Measurements from ENCODE around the gene PLCB1.

Gene PLCB1

DNA sequence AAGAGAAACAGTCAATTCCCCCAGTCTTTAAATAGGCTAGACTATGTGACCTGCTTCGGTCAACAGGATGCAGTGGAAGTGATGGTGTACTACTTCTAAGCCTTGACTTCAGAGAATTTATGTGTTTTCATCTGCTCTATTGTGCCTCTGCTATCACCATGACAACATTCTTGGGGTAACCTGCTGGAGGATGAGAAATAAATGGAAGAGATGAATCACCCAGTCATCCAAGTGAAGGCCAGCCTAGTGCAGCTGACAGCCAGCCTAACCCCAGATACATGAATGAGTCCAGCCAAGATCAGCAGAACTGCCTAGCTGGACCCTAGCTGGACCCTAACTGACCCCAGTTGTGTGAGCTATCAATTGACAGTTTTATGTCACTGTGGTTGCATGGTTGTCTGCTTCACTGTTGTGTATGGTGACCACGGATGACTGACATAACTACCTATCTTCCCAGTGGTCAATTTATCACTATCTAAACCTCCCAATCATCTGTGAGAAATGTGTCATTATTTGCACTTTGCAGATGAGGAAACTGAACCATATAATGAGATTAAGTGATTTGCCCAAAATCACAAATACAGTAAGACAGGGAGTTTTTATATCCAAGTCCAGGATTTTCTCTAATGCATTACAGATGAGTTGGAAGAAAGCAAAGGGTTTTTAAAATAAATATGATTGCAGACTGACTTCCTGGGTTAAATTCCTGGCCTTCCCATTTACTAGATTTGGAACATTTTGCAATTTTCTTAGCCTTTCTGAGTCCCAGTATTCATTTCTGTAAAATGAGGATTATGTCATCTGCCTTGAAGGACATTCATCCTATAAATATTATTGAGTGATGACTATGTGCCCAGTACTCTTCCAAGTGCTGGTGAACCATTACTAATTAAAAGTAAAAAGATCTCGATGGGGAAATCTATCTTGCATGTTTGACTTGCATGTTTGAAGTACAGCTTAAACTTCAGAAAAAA lies 800.4 kb downstream of the PLCB1 start:
- no peak for FAIRE-seq
- DNase-seq (ENCODE audit: insufficient read length) = no peak
- TF ChIP-seq POLR2AphosphoS5 (IDR thresholded peaks at IDR 0.05; ENCODE audit: low read depth, low read length) (no peak), TAF1 (IDR thresholded peaks at IDR 0.05; ENCODE audit: borderline replicate concordance, low read depth, low read length) (no peak)

GRCh38 chr20:8933381-8933807 lies 801.3 kb downstream of the PLCB1 start:
- no peak for DNase-seq (ENCODE audit: insufficient read length)
- TF ChIP-seq POLR2AphosphoS5 (IDR thresholded peaks at IDR 0.05; ENCODE audit: low read depth, low read length) = no peak
- TF ChIP-seq TAF1 (IDR thresholded peaks at IDR 0.05; ENCODE audit: borderline replicate concordance, low read depth, low read length) = no peak
- TF ChIP-seq POLR2A (IDR thresholded peaks at IDR 0.05; ENCODE audit: low read depth, low read length) = no peak
- no peak for FAIRE-seq

GRCh38 chr20:8934362-8934761 lies 802.3 kb downstream of the PLCB1 start:
- FAIRE-seq = no peak

More at GRCh38 chr20:8934362-8934761, 802.3 kb downstream of the PLCB1 start:
- no peak for DNase-seq (ENCODE audit: insufficient read length)
- TF ChIP-seq TAF1 (IDR thresholded peaks at IDR 0.05; ENCODE audit: borderline replicate concordance, low read depth, low read length) (no peak), POLR2AphosphoS5 (IDR thresholded peaks at IDR 0.05; ENCODE audit: low read depth, low read length) (no peak), POLR2A (IDR thresholded peaks at IDR 0.05; ENCODE audit: low read depth, low read length) (no peak)
